HL-60 (cell line): ENCODE results near the gene SDK1.

ENCODE experiments used
- DNase-seq, 2 experiments: peaks; one replicate each; pipeline ENCODE4 v3.0.0-alpha.2; 2010 to 2020; ENCODE audit warnings: low read depth in 1 of 2, low spot score in 1 of 2
- H3K27ac ChIP-seq: fragments of 250-450 bp; sonication (Bioruptor Pico); replicated peaks from 2 replicates; pipeline ENCODE4 v1.5.1; 2020; ENCODE audit warnings: mild to moderate bottlenecking, moderate library complexity
- H3K27me3 ChIP-seq: fragments of 250-450 bp; sonication (Bioruptor Pico); 2 replicates; pipeline ENCODE4 v1.5.1; 2021; ENCODE audit warnings: mild to moderate bottlenecking, moderate library complexity; ENCODE audit not compliant: insufficient read depth, poor library complexity, severe bottlenecking
- H3K4me3 ChIP-seq: replicated peaks from 2 replicates; pipeline ENCODE4 v1.5.1; 2011; ENCODE audit warnings: mild to moderate bottlenecking, control low read depth, low read length; ENCODE audit not compliant: insufficient read depth
- CTCF ChIP-seq: IDR thresholded peaks from one replicate; pipeline ENCODE4 v1.5.1; 2011; ENCODE audit warnings: low read length, control low read depth, inconsistent platforms; ENCODE audit not compliant: insufficient read depth
- GABPA ChIP-seq: IDR thresholded peaks from 2 replicates; pipeline ENCODE4 v1.6.1; 2012; ENCODE audit warnings: low read depth
- POLR2AphosphoS5 ChIP-seq: IDR thresholded peaks from 2 replicates; pipeline ENCODE4 v1.6.1; 2012; ENCODE audit warnings: low read depth
- SPI1 ChIP-seq: IDR thresholded peaks from 2 replicates; pipeline ENCODE4 v1.6.1; 2012; ENCODE audit warnings: low read depth, mild to moderate bottlenecking, borderline replicate concordance
- TF ChIP-seq, protein P1 (sequence below): IDR thresholded peaks from 2 replicates; pipeline ENCODE4 v1.6.1; 2012; ENCODE audit warnings: low read depth; ENCODE audit not compliant: insufficient replicate concordance

SDK1 gene

GRCh38 chr7:4208586-4208985 is 907.5 kb downstream of the SDK1 start:
- Histone ChIP-seq H3K27me3 (no peaks in the 10 kb centered on the region), H3K27ac (no peak overlapping the region), H3K4me3 (no peak overlapping the region)
- DNase-seq: no peak
- TF ChIP-seq, protein P1, sequence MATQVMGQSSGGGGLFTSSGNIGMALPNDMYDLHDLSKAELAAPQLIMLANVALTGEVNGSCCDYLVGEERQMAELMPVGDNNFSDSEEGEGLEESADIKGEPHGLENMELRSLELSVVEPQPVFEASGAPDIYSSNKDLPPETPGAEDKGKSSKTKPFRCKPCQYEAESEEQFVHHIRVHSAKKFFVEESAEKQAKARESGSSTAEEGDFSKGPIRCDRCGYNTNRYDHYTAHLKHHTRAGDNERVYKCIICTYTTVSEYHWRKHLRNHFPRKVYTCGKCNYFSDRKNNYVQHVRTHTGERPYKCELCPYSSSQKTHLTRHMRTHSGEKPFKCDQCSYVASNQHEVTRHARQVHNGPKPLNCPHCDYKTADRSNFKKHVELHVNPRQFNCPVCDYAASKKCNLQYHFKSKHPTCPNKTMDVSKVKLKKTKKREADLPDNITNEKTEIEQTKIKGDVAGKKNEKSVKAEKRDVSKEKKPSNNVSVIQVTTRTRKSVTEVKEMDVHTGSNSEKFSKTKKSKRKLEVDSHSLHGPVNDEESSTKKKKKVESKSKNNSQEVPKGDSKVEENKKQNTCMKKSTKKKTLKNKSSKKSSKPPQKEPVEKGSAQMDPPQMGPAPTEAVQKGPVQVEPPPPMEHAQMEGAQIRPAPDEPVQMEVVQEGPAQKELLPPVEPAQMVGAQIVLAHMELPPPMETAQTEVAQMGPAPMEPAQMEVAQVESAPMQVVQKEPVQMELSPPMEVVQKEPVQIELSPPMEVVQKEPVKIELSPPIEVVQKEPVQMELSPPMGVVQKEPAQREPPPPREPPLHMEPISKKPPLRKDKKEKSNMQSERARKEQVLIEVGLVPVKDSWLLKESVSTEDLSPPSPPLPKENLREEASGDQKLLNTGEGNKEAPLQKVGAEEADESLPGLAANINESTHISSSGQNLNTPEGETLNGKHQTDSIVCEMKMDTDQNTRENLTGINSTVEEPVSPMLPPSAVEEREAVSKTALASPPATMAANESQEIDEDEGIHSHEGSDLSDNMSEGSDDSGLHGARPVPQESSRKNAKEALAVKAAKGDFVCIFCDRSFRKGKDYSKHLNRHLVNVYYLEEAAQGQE: no peak
- TF ChIP-seq POLR2AphosphoS5: no peak
- no peak for TF ChIP-seq CTCF
- no peak for TF ChIP-seq GABPA
- no peak for TF ChIP-seq SPI1

DNA sequence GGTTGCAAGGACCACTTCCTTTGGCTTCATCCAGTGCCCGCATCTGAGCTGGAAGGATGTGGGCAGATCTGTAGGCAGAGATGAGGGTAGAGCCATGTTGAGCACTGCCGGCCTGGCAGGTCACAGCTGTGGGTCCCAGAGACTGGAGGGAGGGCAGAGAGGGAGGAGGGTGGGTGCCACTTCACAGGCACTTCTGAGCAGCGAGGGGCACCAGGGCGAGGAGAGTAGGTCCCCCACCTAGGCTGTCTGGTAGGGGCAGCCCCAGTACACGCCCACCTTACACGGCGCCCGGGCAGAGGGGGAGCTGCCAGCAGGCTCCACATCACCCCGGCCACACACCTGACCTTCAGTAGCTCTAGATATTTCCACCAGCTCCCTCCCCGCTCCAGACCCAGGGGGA is 908.1 kb downstream of the SDK1 start:
- no peak overlapping the region for H3K27ac ChIP-seq
- TF ChIP-seq GABPA (no peak), SPI1 (no peak), POLR2AphosphoS5 (no peak), CTCF (no peak)
- TF ChIP-seq, protein P1: no peak
- no peak for DNase-seq
- no peak overlapping the region for H3K4me3 ChIP-seq
- no peaks in the 10 kb centered on the region for H3K27me3 ChIP-seq

DNA sequence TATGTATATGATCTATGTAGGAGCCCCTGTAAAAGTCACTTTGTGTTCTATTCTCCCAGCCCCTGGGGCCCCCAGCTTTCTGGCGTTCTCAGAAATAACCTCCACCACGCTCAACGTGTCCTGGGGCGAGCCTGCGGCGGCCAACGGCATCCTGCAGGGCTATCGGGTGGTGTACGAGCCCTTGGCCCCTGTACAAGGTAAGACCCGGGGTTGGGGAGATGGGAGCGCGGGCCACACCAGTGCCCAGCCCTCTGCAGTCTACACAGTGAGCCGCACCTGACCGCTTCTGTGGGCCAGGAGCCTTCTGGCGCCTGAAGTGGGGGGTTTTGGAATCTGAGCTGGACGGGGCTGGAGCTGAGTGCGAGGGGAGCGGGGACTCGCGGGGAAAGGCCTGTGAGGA is 908.9 kb downstream of the SDK1 start:
- TF ChIP-seq, protein P1: no peak
- TF ChIP-seq POLR2AphosphoS5 (no peak), CTCF (no peak), GABPA (no peak), SPI1 (no peak)
- H3K4me3 ChIP-seq: no peak overlapping the region
- no peaks in the 10 kb centered on the region for H3K27me3 ChIP-seq
- H3K27ac ChIP-seq: no peak overlapping the region
- DNase-seq: no peak
